Body of pancreas (tissue), 4 donors: ENCODE measurements around the gene RTN4RL2.

ENCODE experiments used
- POLR2A ChIP-seq, 3 donors: fragments of 450-650 bp; IDR thresholded peaks; one replicate each; pipeline ENCODE4 v1.6.1; 2016; ENCODE audit warnings: antibody characterized with exemption in 3 of 3, mild to moderate bottlenecking in 2 of 3
- TF ChIP-seq, protein P1 (sequence below), 7 experiments: fragments of 450-650 bp in 4 of 7; fragments of 200-600 bp in 3 of 7; sonication (generic) in 3 of 7; IDR thresholded peaks; one replicate each; pipeline ENCODE4 v1.5.1; 2016 to 2019; ENCODE audit warnings: antibody characterized with exemption in 7 of 7

DNA sequence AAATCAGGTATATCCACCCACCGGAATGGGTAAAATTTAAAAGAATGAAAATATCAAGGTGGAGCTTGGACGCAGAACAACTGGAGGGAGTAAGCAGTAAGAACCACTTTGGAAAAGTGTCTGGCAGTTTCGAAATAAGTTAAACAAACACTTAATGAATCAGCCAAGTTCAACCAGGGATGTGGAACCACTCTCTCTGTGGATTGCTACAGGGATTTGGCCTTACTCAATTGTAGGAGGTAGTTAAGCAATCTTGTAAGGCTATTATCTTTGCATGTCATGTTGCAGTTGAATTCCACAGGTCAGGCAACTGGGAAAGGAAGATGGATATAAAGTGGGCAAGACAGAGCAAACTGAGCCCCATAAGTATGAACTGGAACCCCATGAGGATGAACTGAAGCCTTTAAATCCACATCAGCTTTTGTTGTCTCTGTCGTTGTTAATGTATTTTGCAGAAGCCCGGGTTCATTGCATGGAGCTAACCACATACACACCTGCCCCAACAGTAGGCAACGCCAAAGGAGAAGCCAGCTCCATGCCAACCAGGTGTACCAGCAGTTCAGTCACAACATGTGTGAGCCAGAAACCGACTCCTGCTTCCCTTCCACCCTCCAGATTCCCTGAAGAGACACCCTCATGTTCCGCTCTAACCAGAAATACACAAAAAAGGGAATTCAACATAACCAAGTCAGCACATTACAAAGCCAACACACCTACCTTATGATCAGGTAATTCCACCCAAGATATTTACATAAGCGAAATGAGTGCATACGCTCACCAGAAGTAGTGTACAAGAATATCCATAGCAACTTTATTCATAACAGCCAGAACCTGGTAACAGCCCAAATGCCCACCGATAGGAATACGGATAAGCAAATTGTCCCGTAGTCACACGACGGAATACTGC is 25.4 kb upstream of the RTN4RL2 start:
- TF ChIP-seq, protein P1, sequence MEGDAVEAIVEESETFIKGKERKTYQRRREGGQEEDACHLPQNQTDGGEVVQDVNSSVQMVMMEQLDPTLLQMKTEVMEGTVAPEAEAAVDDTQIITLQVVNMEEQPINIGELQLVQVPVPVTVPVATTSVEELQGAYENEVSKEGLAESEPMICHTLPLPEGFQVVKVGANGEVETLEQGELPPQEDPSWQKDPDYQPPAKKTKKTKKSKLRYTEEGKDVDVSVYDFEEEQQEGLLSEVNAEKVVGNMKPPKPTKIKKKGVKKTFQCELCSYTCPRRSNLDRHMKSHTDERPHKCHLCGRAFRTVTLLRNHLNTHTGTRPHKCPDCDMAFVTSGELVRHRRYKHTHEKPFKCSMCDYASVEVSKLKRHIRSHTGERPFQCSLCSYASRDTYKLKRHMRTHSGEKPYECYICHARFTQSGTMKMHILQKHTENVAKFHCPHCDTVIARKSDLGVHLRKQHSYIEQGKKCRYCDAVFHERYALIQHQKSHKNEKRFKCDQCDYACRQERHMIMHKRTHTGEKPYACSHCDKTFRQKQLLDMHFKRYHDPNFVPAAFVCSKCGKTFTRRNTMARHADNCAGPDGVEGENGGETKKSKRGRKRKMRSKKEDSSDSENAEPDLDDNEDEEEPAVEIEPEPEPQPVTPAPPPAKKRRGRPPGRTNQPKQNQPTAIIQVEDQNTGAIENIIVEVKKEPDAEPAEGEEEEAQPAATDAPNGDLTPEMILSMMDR (IDR thresholded peaks at IDR 0.05) = no peak
- TF ChIP-seq POLR2A (IDR thresholded peaks at IDR 0.05) = no peak
